CD8-positive, alpha-beta memory T cell (primary cell): ENCODE results near the gene KCNG1. TPM values are rescaled to one million over a fixed set of nuclear protein-coding genes. Genes with fewer than 3 reads are reported as not detected.
A peak's percentile ranks its signal among the peaks of the same experiment; 100 is the strongest.

ENCODE experiments used
- CTCF ChIA-PET: fragments of 350-600 bp; sonication (Branson Sonifier 250); formaldehyde crosslinking; loops from one replicate; lab custom pipeline; 2021; ENCODE audit warnings: antibody characterized with exemption; lab: Charles Lee
- POLR2A ChIA-PET: fragments of 350-600 bp; sonication (Branson Sonifier 250); formaldehyde crosslinking; loops from one replicate; lab custom pipeline; 2021; ENCODE audit warnings: antibody characterized with exemption; lab: Charles Lee
- DNase-seq, 5 donors: peaks; one replicate each; pipeline versions ENCODE4 v3.0.0 to v3.0.0-alpha.2; 2020 to 2022; ENCODE audit warnings: mixed read lengths in 1 of 5
- H3K27ac ChIP-seq: one replicate; pipeline ENCODE4 v1.7.0; 2013; ENCODE audit warnings: low read depth, mild to moderate bottlenecking, low read length, moderate library complexity
- H3K27me3 ChIP-seq: 2 replicates; pipeline ENCODE4 v1.7.0; 2013; ENCODE audit warnings: low read length, mild to moderate bottlenecking; ENCODE audit not compliant: insufficient read depth, poor library complexity, severe bottlenecking
- H3K36me3 ChIP-seq: 2 replicates; pipeline ENCODE4 v1.7.0; 2013; ENCODE audit warnings: mild to moderate bottlenecking, low read length, moderate library complexity; ENCODE audit not compliant: insufficient read depth
- H3K4me1 ChIP-seq: 2 replicates; pipeline ENCODE4 v1.7.0; 2013; ENCODE audit warnings: mild to moderate bottlenecking, low read length, moderate library complexity; ENCODE audit not compliant: insufficient read depth
- H3K4me3 ChIP-seq: 2 replicates; pipeline ENCODE4 v1.7.0; 2013; ENCODE audit warnings: mild to moderate bottlenecking, low read length
- H3K9me3 ChIP-seq: 2 replicates; pipeline ENCODE4 v1.7.0; 2013; ENCODE audit warnings: mild to moderate bottlenecking, low read length
- H3K27ac Mint-ChIP-seq, 8 donors: one replicate each; pipeline ENCODE4 v1.8.0; 2020 to 2021; ENCODE audit warnings: mixed read lengths in 8 of 8, mild to moderate bottlenecking in 6 of 8, inconsistent platforms in 3 of 8, moderate library complexity in 3 of 8
- H3K27me3 Mint-ChIP-seq, 2 donors: one replicate each; pipeline ENCODE4 v1.8.0; 2020 to 2021; ENCODE audit warnings: mixed read lengths in 2 of 2, mild to moderate bottlenecking in 1 of 2, moderate library complexity in 1 of 2
- H3K36me3 Mint-ChIP-seq, 3 donors: one replicate each; pipeline ENCODE4 v1.8.0; 2020 to 2021; ENCODE audit warnings: mixed read lengths in 3 of 3, inconsistent platforms in 1 of 3, mild to moderate bottlenecking in 1 of 3
- H3K4me1 Mint-ChIP-seq, 3 donors: one replicate each; pipeline ENCODE4 v1.8.0; 2020 to 2021; ENCODE audit warnings: mixed read lengths in 3 of 3, inconsistent platforms in 1 of 3, mild to moderate bottlenecking in 1 of 3
- H3K4me3 Mint-ChIP-seq, 7 donors: one replicate each; pipeline ENCODE4 v1.8.0; 2020 to 2021; ENCODE audit warnings: mixed read lengths in 7 of 7, mild to moderate bottlenecking in 6 of 7, moderate library complexity in 4 of 7, inconsistent platforms in 2 of 7
- H3K9me3 Mint-ChIP-seq, 5 donors: one replicate each; pipeline ENCODE4 v1.8.0; 2020 to 2022; ENCODE audit warnings: mixed read lengths in 5 of 5, mild to moderate bottlenecking in 3 of 5, moderate library complexity in 2 of 5, inconsistent platforms in 1 of 5
- polyA plus RNA-seq: library from polyadenylated mRNA; unstranded; fragments of 300-500 nt; fragmentation: Illumina TruSeq; gene quantifications from one replicate; pipeline ENCODE4 v1.2.3, GENCODE V29; 2021
- total RNA-seq, 2 experiments: library from RNA; stranded (reverse); gene quantifications; one replicate each; pipeline ENCODE4 v1.2.3, GENCODE V29; 2021

Gene KCNG1
- total and polyA plus RNA-seq, 3 experiments from 2014 or later, result 3.4 to 4.5 TPM; not detected in 1

DNA sequence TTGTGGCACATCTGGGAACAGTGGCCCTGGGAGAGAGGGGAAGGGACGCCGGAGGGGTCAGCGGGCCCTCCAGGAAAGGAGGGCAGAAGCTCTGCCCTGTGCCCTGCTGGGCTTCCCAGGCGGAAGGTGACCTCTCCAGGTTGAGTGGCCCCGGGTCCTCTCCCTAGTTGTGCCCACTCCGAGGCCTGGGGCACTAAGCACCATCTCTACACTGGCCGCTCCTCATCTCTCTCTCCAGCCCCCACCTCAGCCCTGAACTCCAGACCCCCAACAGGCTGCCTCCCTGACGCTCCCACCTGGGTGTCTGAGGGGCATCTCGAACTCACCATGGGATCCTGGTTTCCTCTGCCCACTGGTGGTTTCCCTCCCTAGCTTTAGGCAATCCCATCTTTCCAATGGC is 18.1 kb downstream of the KCNG1 start:
- Mint-ChIP-seq H3K4me3 (no peak overlapping the region), H3K27ac (no peak overlapping the region), H3K4me1 (no peaks in the 10 kb centered on the region), H3K27me3 (peaks cover 23 to 40% of the 10 kb centered on the region in 2 donors), H3K36me3 (no peaks in the 10 kb centered on the region), H3K9me3 (no peaks in the 10 kb centered on the region)
- DNase-seq, result no peak
- Histone ChIP-seq H3K36me3 (no peaks in the 10 kb centered on the region), H3K4me1 (no peaks in the 10 kb centered on the region), H3K9me3 (no peaks in the 10 kb centered on the region), H3K4me3 (no peak overlapping the region), H3K27ac (no peak overlapping the region), H3K27me3 (peaks cover 4% of the 10 kb centered on the region)
- POLR2A ChIA-PET, result no interaction called here
- CTCF ChIA-PET, result no interaction called here

DNA sequence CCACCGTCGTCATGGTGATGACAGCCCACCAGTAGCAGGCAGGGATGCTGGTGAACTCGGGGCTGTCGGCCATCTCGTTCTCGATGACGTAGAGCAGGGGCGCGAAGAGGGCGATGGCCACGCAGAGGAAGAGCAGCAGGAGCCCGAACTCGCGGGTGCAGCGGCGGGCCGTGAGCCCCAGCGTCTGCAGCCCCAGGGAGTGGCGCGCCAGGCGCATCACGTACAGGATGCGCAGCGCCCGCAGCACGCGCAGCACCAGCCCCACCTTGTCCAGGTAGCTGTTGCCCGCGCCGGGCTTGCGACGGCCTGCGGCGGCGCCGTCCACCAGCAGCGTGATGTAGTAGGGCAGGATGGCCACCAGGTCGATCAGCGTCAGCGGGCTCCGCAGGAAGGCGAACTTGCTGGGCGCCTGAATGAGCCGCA is 18.6 kb downstream of the KCNG1 start:
- no peak for DNase-seq
- H3K27me3 ChIP-seq, result peaks cover 4% of the 10 kb centered on the region
- H3K36me3 ChIP-seq, result no peaks in the 10 kb centered on the region
- H3K4me3 ChIP-seq, result no peak overlapping the region
- no peaks in the 10 kb centered on the region for H3K4me1 Mint-ChIP-seq
- H3K36me3 Mint-ChIP-seq, result no peaks in the 10 kb centered on the region
- no peaks in the 10 kb centered on the region for H3K9me3 ChIP-seq
- H3K9me3 Mint-ChIP-seq, result no peaks in the 10 kb centered on the region
- CTCF ChIA-PET, result no interaction called here
- POLR2A ChIA-PET, result no interaction called here
- peaks cover 23 to 43% of the 10 kb centered on the region in 2 donors for H3K27me3 Mint-ChIP-seq
- H3K27ac ChIP-seq, result no peak overlapping the region
- no peak overlapping the region for H3K27ac Mint-ChIP-seq
- H3K4me1 ChIP-seq, result no peaks in the 10 kb centered on the region
- no peak overlapping the region for H3K4me3 Mint-ChIP-seq

DNA sequence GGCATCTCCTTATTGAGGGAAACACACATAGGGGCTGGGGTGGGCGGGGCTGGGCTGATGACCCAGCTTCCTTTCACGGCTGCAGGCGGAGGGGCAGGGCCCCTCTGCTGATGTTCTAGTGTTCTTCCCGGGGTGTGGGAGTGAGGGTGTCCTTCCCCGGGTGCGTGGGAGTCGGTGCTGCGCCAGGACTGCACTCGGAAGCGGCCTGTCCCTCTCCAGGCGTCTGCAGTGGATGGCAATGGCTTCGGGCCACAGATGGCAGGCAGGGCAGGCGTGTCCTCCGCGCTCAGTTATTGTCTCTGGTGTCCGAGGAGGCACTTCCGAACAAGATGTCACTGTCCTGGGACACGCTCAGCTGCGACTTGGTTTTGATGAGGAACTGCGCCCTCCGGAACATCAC is 19.2 kb downstream of the KCNG1 start:
- POLR2A ChIA-PET, result no interaction called here
- no peak overlapping the region for H3K27ac Mint-ChIP-seq
- peaks cover 23 to 49% of the 10 kb centered on the region in 2 donors for H3K27me3 Mint-ChIP-seq
- H3K36me3 Mint-ChIP-seq, result no peaks in the 10 kb centered on the region
- no peak overlapping the region for H3K4me3 Mint-ChIP-seq
- Histone ChIP-seq H3K9me3 (no peaks in the 10 kb centered on the region), H3K27me3 (peaks cover 4% of the 10 kb centered on the region), H3K4me1 (no peaks in the 10 kb centered on the region), H3K36me3 (no peaks in the 10 kb centered on the region), H3K27ac (no peak overlapping the region), H3K4me3 (no peak overlapping the region)
- no peaks in the 10 kb centered on the region for H3K9me3 Mint-ChIP-seq
- no peaks in the 10 kb centered on the region for H3K4me1 Mint-ChIP-seq
- no peak for DNase-seq
- CTCF ChIA-PET, result no interaction called here

DNA sequence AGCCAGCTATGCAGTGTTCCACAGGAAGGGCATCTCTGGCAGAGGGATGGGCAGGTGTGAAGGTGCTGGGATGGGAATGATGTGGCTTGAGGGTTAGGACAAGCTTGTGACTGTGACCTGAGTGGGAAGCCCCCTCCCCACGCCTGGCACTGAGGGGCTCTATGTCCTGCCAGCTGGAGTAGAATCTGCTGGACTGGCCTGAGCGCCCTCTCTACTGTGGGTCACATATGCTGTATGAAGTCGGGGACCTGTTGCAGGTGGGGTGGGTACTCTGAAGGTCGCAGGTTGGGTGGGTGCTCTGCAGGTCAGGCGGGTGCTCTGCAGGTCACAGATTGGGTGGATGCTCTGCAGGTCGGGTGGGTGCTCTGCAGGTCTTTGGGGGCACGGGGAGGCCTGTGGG is 20.3 kb downstream of the KCNG1 start:
- no peak for DNase-seq

DNA sequence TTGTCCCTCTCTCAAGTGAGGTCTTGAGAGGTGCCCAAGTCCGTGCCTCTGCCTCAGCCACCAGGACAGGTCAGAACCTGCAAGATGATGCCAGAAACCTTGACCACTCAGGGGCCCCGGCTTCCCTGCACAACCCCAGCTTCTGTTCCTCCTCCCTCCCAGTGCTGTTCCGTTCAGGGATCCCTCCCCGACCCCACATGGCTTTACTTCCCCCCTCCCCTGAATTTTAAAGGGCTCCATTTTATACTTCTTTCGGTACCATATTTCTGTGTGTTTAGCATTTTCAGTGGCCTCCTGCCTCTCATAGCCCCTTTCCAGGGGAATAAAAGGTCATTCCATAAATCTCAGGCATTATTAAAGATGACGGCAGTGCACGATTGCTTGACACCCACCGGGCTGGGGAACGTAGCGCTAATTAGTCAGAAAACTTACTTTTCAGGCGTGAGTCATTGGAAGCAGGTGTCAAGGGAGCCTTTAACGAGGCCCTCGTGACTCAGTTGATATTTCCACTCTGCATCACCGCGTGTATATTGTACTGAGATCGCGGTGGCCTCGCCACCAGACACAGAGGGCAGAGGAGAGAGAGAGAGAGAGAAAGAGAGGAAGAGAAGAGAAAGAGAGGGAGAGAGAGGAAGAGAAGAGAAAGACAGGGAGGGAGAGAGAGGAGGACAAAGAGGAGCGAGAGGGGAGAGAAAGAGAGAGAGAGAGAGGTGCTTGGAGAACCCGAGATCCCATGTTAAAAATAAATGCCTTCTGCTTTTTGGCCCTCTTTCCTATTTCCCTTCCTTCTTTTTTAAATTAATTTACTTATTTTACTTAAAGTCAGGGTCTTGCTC is 21.3 kb downstream of the KCNG1 start:
- Histone ChIP-seq H3K9me3 (no peaks in the 10 kb centered on the region), H3K27ac (no peak overlapping the region), H3K4me3 (no peak overlapping the region), H3K27me3 (peaks cover 4% of the 10 kb centered on the region), H3K4me1 (no peaks in the 10 kb centered on the region), H3K36me3 (no peaks in the 10 kb centered on the region)
- Mint-ChIP-seq H3K9me3 (no peaks in the 10 kb centered on the region), H3K27me3 (peaks cover 21 to 57% of the 10 kb centered on the region in 2 donors), H3K4me1 (no peaks in the 10 kb centered on the region), H3K27ac (no peak overlapping the region), H3K36me3 (no peaks in the 10 kb centered on the region), H3K4me3 (no peak overlapping the region)
- POLR2A ChIA-PET, result no interaction called here
- no peak for DNase-seq
- CTCF ChIA-PET, result no interaction called here

More for the DNA sequence above, 20.3 kb downstream of the KCNG1 start:
- Mint-ChIP-seq H3K36me3 (no peaks in the 10 kb centered on the region), H3K27me3 (peaks cover 23 to 57% of the 10 kb centered on the region in 2 donors), H3K27ac (peak overlapping the region in 1 of 8 donors; percentile 3), H3K4me3 (no peak overlapping the region), H3K4me1 (no peaks in the 10 kb centered on the region), H3K9me3 (no peaks in the 10 kb centered on the region)
- Histone ChIP-seq H3K27me3 (peaks cover 4% of the 10 kb centered on the region), H3K27ac (no peak overlapping the region), H3K4me3 (no peak overlapping the region), H3K4me1 (no peaks in the 10 kb centered on the region), H3K9me3 (no peaks in the 10 kb centered on the region), H3K36me3 (no peaks in the 10 kb centered on the region)
- POLR2A ChIA-PET, result no interaction called here
- CTCF ChIA-PET, result no interaction called here

DNA sequence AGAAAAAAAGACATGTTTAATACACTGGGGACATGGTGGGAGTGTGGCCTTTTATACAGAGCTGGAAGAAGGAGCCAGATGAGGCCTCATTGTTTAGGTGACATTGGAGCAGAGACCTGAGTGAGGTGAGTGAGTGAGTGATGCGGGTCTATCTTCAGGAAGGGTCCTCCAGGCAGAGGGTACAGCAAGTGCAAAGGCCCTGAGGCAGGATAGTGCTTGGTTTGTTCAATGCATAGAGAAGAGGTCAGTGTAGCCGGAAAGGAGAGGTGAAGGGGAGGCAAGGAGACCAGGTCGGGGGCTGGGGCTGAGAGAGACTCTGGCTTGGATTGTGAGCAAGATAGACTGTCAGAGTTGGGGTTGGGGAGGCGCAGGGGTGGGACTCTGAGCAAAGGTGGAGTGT is 23.6 kb downstream of the KCNG1 start:
- CTCF ChIA-PET, result no interaction called here
- H3K9me3 Mint-ChIP-seq, result no peaks in the 10 kb centered on the region

DNA sequence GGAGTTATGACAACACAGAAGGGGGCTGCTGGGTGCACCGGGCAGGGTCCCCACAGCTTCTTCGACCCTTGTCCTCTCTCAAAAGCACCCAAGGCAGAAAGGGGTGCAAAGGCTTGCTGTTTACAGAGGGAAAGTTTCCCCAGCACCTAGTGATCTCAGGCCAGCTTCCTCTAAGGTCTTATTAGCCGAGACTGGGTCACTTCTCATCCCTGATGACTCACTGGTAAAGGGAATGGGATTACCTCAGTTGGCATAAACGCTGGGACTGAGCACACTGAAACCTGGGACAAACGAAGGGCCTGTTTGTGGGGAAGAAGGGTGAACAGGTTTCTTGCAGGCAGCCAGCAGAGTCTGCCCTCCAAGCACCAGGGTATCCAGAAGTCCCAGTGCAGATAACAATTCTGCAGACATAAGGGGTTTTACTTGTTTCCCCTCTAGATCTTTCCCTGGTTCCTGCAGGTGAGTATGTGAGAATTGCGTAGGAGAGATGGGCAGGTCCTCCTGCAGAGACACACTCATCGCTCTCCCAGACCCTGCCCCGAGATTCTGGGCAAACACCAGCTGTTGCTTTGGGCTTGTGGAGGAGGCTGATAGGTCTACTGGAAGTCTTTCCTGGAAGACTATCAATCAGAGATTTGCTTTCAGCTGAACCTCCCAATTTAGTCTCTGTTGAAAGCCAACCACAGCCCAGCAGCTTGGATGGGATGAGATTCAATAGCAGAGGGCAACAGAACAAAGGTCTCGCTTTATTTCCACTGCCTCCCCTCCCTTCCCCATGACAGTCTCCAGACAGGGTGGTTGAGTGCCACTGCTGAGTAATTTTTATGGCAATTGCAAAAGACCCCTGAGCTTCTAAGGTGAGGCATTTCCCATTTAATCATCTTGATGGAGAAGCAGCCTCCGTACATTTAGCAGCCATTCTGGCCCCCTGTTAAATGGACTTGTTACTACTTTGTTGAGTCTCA is 25.7 kb downstream of the KCNG1 start:
- no peaks in the 10 kb centered on the region for H3K36me3 ChIP-seq
- peaks cover 20 to 39% of the 10 kb centered on the region in 2 donors for H3K27me3 Mint-ChIP-seq
- POLR2A ChIA-PET, result no interaction called here
- peaks cover 0 to 2% (median 0%) of the 10 kb centered on the region in 3 donors for H3K4me1 Mint-ChIP-seq
- H3K27ac Mint-ChIP-seq, result no peak overlapping the region
- H3K27ac ChIP-seq, result no peak overlapping the region
- no peaks in the 10 kb centered on the region for H3K36me3 Mint-ChIP-seq
- CTCF ChIA-PET, result interaction anchor here (1.3 to 3.1 kb wide), 2 partner anchors 10 to 16 kb away, joined by 5 to 16 read pairs; no protein-coding TSS in a partner anchor
- H3K9me3 ChIP-seq, result no peaks in the 10 kb centered on the region
- H3K4me3 Mint-ChIP-seq, result no peak overlapping the region
- H3K9me3 Mint-ChIP-seq, result no peaks in the 10 kb centered on the region
- no peaks in the 10 kb centered on the region for H3K4me1 ChIP-seq
- no peak for DNase-seq
- peaks cover 4% of the 10 kb centered on the region for H3K27me3 ChIP-seq
- H3K4me3 ChIP-seq, result no peak overlapping the region

More for the DNA sequence above, 23.6 kb downstream of the KCNG1 start:
- peaks cover 4% of the 10 kb centered on the region for H3K27me3 ChIP-seq
- H3K27ac ChIP-seq, result no peak overlapping the region
- H3K4me1 ChIP-seq, result no peaks in the 10 kb centered on the region
- H3K9me3 ChIP-seq, result no peaks in the 10 kb centered on the region
- no peaks in the 10 kb centered on the region for H3K36me3 ChIP-seq
- no peak overlapping the region for H3K4me3 Mint-ChIP-seq
- H3K4me1 Mint-ChIP-seq, result no peaks in the 10 kb centered on the region
- no peaks in the 10 kb centered on the region for H3K36me3 Mint-ChIP-seq
- DNase-seq, result no peak
- POLR2A ChIA-PET, result no interaction called here
- no peak overlapping the region for H3K27ac Mint-ChIP-seq
- H3K4me3 ChIP-seq, result no peak overlapping the region
- peaks cover 20 to 46% of the 10 kb centered on the region in 2 donors for H3K27me3 Mint-ChIP-seq

DNA sequence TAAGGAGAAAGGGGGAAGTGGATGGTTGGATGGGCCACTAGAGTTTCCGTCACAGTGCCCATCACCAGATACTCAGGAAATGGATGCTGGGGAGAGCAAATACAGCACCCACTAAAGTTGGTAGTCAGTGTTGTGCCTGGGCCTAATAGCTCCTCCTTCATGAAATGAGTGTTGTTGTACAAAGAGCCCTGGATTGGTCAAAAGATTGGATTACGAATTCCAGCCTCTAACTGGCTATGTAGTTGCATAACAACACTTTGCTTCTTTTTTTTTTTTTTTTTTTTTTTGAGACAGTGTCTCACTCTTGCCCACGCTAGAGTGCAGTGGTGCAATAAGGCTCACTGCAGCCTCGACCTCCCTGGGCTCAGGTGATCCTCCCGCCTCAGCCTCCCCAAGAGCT is 27.4 kb downstream of the KCNG1 start:
- H3K4me3 Mint-ChIP-seq, result no peak overlapping the region
- H3K36me3 Mint-ChIP-seq, result no peaks in the 10 kb centered on the region
- ChIA-PET CTCF (interaction anchor here (1.3 to 3.1 kb wide), 2 partner anchors 8 to 15 kb away, joined by 5 to 16 read pairs; no protein-coding TSS in a partner anchor), POLR2A (no interaction called here)
- peaks cover 0 to 2% (median 0%) of the 10 kb centered on the region in 3 donors for H3K4me1 Mint-ChIP-seq
- Histone ChIP-seq H3K9me3 (no peaks in the 10 kb centered on the region), H3K27me3 (no peaks in the 10 kb centered on the region), H3K27ac (no peak overlapping the region), H3K36me3 (no peaks in the 10 kb centered on the region), H3K4me3 (no peak overlapping the region), H3K4me1 (no peaks in the 10 kb centered on the region)
- H3K27ac Mint-ChIP-seq, result peak overlapping the region in 1 of 8 donors; percentile 57
- H3K9me3 Mint-ChIP-seq, result no peaks in the 10 kb centered on the region
- no peak for DNase-seq
- H3K27me3 Mint-ChIP-seq, result peaks cover 10 to 26% of the 10 kb centered on the region in 2 donors
